ENCODE results near the gene ATF7. TPM values are rescaled to one million over a fixed set of nuclear protein-coding genes. Genes with fewer than 3 reads are reported as not detected.
A peak's percentile ranks its signal among the peaks of the same experiment; 100 is the strongest.

The ATF7 gene
- total and polyA plus RNA-seq, 2 of the 4 experiments (the other 2 are of a cell fraction): 7.0 to 16.3 TPM

GRCh38 chr12:53596920-53597363 lies 29.2 kb downstream of the ATF7 start:
- H3K27ac ChIP-seq (ENCODE audit: insufficient read depth, low read length): no peak overlapping the region
- intact Hi-C loops (cut with micrococcal nuclease): no loop called here

More at GRCh38 chr12:53596920-53597363, 29.2 kb downstream of the ATF7 start:
- POLR2A ChIA-PET (ENCODE audit: unreplicated experiment): no interaction called here
- Histone ChIP-seq H2AK9ac (replicated peaks; ENCODE audit: low read depth, low read length, poor library complexity) (no peak overlapping the region), H3K56ac (ENCODE audit: extremely low read depth, insufficient read depth, low read length) (no peak overlapping the region), H3K18ac (ENCODE audit: low read depth, low read length) (no peak overlapping the region), H2AFZ (replicated peaks; ENCODE audit: low read length, poor library complexity) (no peak overlapping the region), H4K5ac (ENCODE audit: low read depth, low read length) (no peak overlapping the region), H3K9ac (ENCODE audit: low read depth, low read length) (no peak overlapping the region), H2BK5ac (ENCODE audit: low read depth, low read length, poor library complexity, severe bottlenecking) (no peak overlapping the region), H3K4me2 (ENCODE audit: low read depth, low read length) (no peak overlapping the region), H3K4me3 (ENCODE audit: insufficient read depth, low read depth, low read length) (no peak overlapping the region), H2BK120ac (ENCODE audit: low read depth, low read length) (no peak overlapping the region), H4K8ac (ENCODE audit: low read depth in 2 of 2, low read length in 2 of 2) (no peak overlapping the region), H3K36me3 (ENCODE audit: control insufficient read depth, insufficient read depth, low read length) (0 out of 2 replicates have a peak, but pooled peaks cover 3% of the 10 kb centered on the region), H3K4me1 (ENCODE audit: control insufficient read depth, insufficient read depth, low read length) (peaks cover 3% of the 10 kb centered on the region; the same call in 1 of the 2 replicates), H3K79me1 (ENCODE audit: low read depth in 1 of 2, low read length in 2 of 2) (peaks cover 25 to 31% of the 10 kb centered on the region in 2 experiments; a peak in 3 of 4 replicates), H2BK20ac (ENCODE audit: low read depth, low read length) (no peak overlapping the region), H4K91ac (ENCODE audit: insufficient read depth, low read depth, low read length) (no peak overlapping the region), H2BK15ac (ENCODE audit: low read depth, low read length) (no peak overlapping the region), H4K20me1 (ENCODE audit: insufficient read depth, low read length) (peaks cover 10% of the 10 kb centered on the region; the same call in 1 of the 2 replicates), H3K14ac (replicated peaks; ENCODE audit: low read depth, low read length) (no peak overlapping the region), H3K9me3 (ENCODE audit: control insufficient read depth, insufficient read depth, low read length) (no peaks in the 10 kb centered on the region), H2AK5ac (ENCODE audit: low read depth, low read length) (no peak overlapping the region), H3K9me1 (ENCODE audit: insufficient read depth, low read length) (no peaks in the 10 kb centered on the region), H3K4ac (ENCODE audit: low read depth, low read length) (no peak overlapping the region), H3K27me3 (ENCODE audit: control insufficient read depth, insufficient read depth, low read length) (no peaks in the 10 kb centered on the region), H3K23ac (ENCODE audit: low read depth, low read length) (no peak overlapping the region)
- ATAC-seq (ENCODE audit: low read depth) (no peak), DNase-seq (peak; percentile 59)
- dilution Hi-C loops (cut with HindIII; ENCODE audit: low sequenced_read_pairs, unreplicated experiment) (no loop called here), in situ Hi-C loops (cut with MboI; ENCODE audit: low sequenced_read_pairs) (no loop called here)
- CTCF ChIA-PET: interaction anchor here (0.6 kb wide), 1 partner anchor 14 kb away, joined by 4 read pairs; no protein-coding TSS in a partner anchor
- no TSS peak for BruUV-seq (replicated peaks)
- no CpG with 5 or more reads among the region's 3 CpGs for WGBS, 2 experiments (ENCODE audit: extremely low coverage in 2 of 2, insufficient read length in 1 of 2)
- TF ChIP-seq MXI1 (IDR thresholded peaks at IDR 0.05; ENCODE audit: borderline replicate concordance, low read depth, low read length): no peak
- TF ChIP-seq MAFK (IDR thresholded peaks at IDR 0.05; ENCODE audit: low read depth, low read length): peak; percentile 42; the same call in 1 of the 2 replicates

Data from IMR-90 (cell line).